Endothelial cell of umbilical vein (primary cell): Measurements from ENCODE around the gene PAPOLA. TPM values are rescaled to one million over a fixed set of nuclear protein-coding genes. Genes with fewer than 3 reads are reported as not detected.

Source experiments
- BruUV-seq: library from RNA; stranded (reverse); fragments of 400-500 nt; replicated peaks from 2 replicates; lab custom pipeline; 2021; lab: Mats Ljungman, UMichigan
- CTCF ChIA-PET: fragments of 300-600, 350-600 bp; sonication (Branson Sonifier 250); formaldehyde crosslinking; loops from one replicate; lab custom pipeline; 2021; ENCODE audit warnings: antibody characterized with exemption, inconsistent platforms; lab: Charles Lee
- POLR2A ChIA-PET: fragments of 300-600, 350-600 bp; sonication (Branson Sonifier 250); formaldehyde crosslinking; loops from one replicate; lab custom pipeline; 2021; ENCODE audit warnings: antibody characterized with exemption, inconsistent platforms; lab: Charles Lee
- DNase-seq: peaks from one replicate; pipeline ENCODE4 v3.0.0-alpha.2; 2011; ENCODE audit warnings: low read depth, low spot score
- FAIRE-seq: peaks from 2 replicates; lab custom pipeline; 2011; peaks lifted over from hg19 to GRCh38; lab: Jason Lieb, UNC
- H2AFZ ChIP-seq: 2 replicates; pipeline ENCODE4 v1.6.0; 2012; ENCODE audit warnings: low read depth, low read length, control low read depth, inconsistent platforms
- H3K27ac ChIP-seq: 2 replicates; pipeline ENCODE4 v1.5.1; 2011; ENCODE audit warnings: low read depth, mild to moderate bottlenecking, control low read depth, low read length, moderate library complexity; ENCODE audit not compliant: insufficient read depth
- H3K27me3 ChIP-seq, 2 experiments: 2 replicates each; pipeline versions ENCODE4 v1.6.0 to v1.6.1; 2011; ENCODE audit warnings: low read length in 2 of 2, mixed read lengths in 1 of 2; ENCODE audit not compliant: control insufficient read depth in 2 of 2, insufficient read depth in 2 of 2
- H3K36me3 ChIP-seq, 2 experiments: 2 replicates in 1 of 2; 3 replicates in 1 of 2; pipeline ENCODE4 v1.5.1; 2011; ENCODE audit warnings: low read length in 2 of 2, mild to moderate bottlenecking in 1 of 2, moderate library complexity in 1 of 2; ENCODE audit not compliant: control insufficient read depth in 2 of 2, insufficient read depth in 2 of 2; ENCODE audit errors: extremely low read depth in 1 of 2
- H3K4me1 ChIP-seq: 3 replicates; pipeline ENCODE4 v1.5.1; 2011; ENCODE audit warnings: mild to moderate bottlenecking, low read length; ENCODE audit not compliant: control insufficient read depth, insufficient read depth; ENCODE audit errors: extremely low read depth
- H3K4me2 ChIP-seq: 2 replicates; pipeline ENCODE4 v1.6.1; 2011; ENCODE audit warnings: low read length, control low read depth, mixed read lengths; ENCODE audit not compliant: insufficient read depth
- H3K4me3 ChIP-seq, 3 experiments: fragments of 200-600 bp in 1 of 3; sonication (generic), shearing (Covaris generic) in 1 of 3; replicated peaks in 1 of 3; 2 replicates each; pipeline ENCODE4 v1.5.1; 2011 to 2016; ENCODE audit warnings: control low read depth in 3 of 3, low read length in 3 of 3, mild to moderate bottlenecking in 2 of 3, inconsistent platforms in 1 of 3, low read depth in 1 of 3, moderate library complexity in 1 of 3; ENCODE audit not compliant: insufficient read depth in 1 of 3
- H3K79me2 ChIP-seq: 2 replicates; pipeline ENCODE4 v1.6.0; 2012; ENCODE audit warnings: low read length, inconsistent platforms; ENCODE audit not compliant: control insufficient read depth, insufficient read depth
- H3K9ac ChIP-seq: replicated peaks from 2 replicates; pipeline ENCODE3; 2011; ENCODE audit warnings: low read length, control low read depth; ENCODE audit not compliant: insufficient read depth; ENCODE audit errors: extremely low read depth
- H3K9me1 ChIP-seq: replicated peaks from 3 replicates; pipeline ENCODE4 v1.6.0; 2011; ENCODE audit warnings: mild to moderate bottlenecking, low read length; ENCODE audit not compliant: control insufficient read depth, insufficient read depth; ENCODE audit errors: extremely low read depth
- H3K9me3 ChIP-seq: replicated peaks from 2 replicates; pipeline ENCODE4 v1.5.1; 2012; ENCODE audit warnings: low read length, inconsistent platforms; ENCODE audit not compliant: control insufficient read depth, insufficient read depth
- H4K20me1 ChIP-seq: replicated peaks from 2 replicates; pipeline ENCODE3; 2011; ENCODE audit warnings: mild to moderate bottlenecking, low read length; ENCODE audit not compliant: control insufficient read depth, insufficient read depth; ENCODE audit errors: extremely low read depth
- CTCF ChIP-seq, 2 donors: IDR thresholded peaks; 1 replicate in 1 of 2; 2 replicates in 1 of 2; pipeline ENCODE4 v1.5.1; 2011; ENCODE audit warnings: low read length in 2 of 2, mild to moderate bottlenecking in 2 of 2, moderate library complexity in 2 of 2, control low read depth in 1 of 2, inconsistent platforms in 1 of 2, low read depth in 1 of 2; ENCODE audit not compliant: insufficient read depth in 1 of 2; ENCODE audit errors: extremely low read depth in 1 of 2
- FOS ChIP-seq: IDR thresholded peaks from 2 replicates; pipeline ENCODE4 v1.6.1; 2011; ENCODE audit warnings: mild to moderate bottlenecking, low read length, moderate library complexity, borderline replicate concordance; ENCODE audit not compliant: insufficient read depth
- JUN ChIP-seq: IDR thresholded peaks from 2 replicates; pipeline ENCODE4 v1.6.1; 2011; ENCODE audit warnings: borderline replicate concordance, low read depth; ENCODE audit not compliant: insufficient read length, insufficient read depth
- MAX ChIP-seq: IDR thresholded peaks from 2 replicates; pipeline ENCODE4 v1.6.1; 2011; ENCODE audit not compliant: insufficient read depth, insufficient read length
- MYC ChIP-seq: IDR thresholded peaks from one replicate; pipeline ENCODE4 v1.6.1; 2011; ENCODE audit warnings: mild to moderate bottlenecking, low read depth, low read length
- dilution Hi-C: fragments of 300-500 bp; cut with MboI; formaldehyde crosslinking; loops from one replicate; pipeline ENCODE4 v1.15.0; 2019; ENCODE audit warnings: low sequenced_read_pairs; ENCODE audit not compliant: extremely low pct_ligation_motif_present
- intact Hi-C: fragments of 100-400 bp; cut with micrococcal nuclease; formaldehyde crosslinking; loops from one replicate; pipeline ENCODE4 v1.10.0; 2022
- polyA plus RNA-seq, 4 experiments: library from polyadenylated mRNA; depleted of rRNA in 3 of 4; stranded (reverse) in 3 of 4; unstranded in 1 of 4; fragments of >200 nt; gene quantifications; 2 replicates each; pipeline versions ENCODE4 v1.2.1 to v1.2.3, GENCODE V29; 2011 to 2012; ENCODE audit warnings: missing spikeins in 1 of 4
- total RNA-seq: library from RNA; stranded (reverse); gene quantifications from 2 replicates; pipeline ENCODE4 v1.2.3, GENCODE V29; 2021

PAPOLA gene
- total and polyA plus RNA-seq, 2 donors (not counting 3 experiments of a cell fraction or from before 2014, with no cell fraction given) = 75.4 to 184 TPM

GRCh38 chr14:96567289-96567899, 65.2 kb downstream of the PAPOLA start:
- H3K36me3 ChIP-seq = peaks cover 5 to 11% of the 10 kb centered on the region in 2 experiments
- H3K9ac ChIP-seq = no peak overlapping the region
- H3K4me3 ChIP-seq = no peak overlapping the region
- no peak overlapping the region for H2AFZ ChIP-seq
- BruUV-seq = no TSS peak
- no peaks in the 10 kb centered on the region for H4K20me1 ChIP-seq
- H3K4me2 ChIP-seq = no peak overlapping the region
- H3K9me3 ChIP-seq = no peaks in the 10 kb centered on the region
- ChIA-PET POLR2A (no interaction called here), CTCF (interaction anchor here (0.8 to 8.3 kb wide), 14 partner anchors 8 to 286 kb away, joined by 3 to 122 read pairs (median 5); no protein-coding TSS in a partner anchor)
- DNase-seq (peak; percentile 46), FAIRE-seq (no peak)
- intact Hi-C loops (loop anchor here (1.0 to 5.0 kb wide), 3 partner anchors 174 to 465 kb away; partner anchors contain the start of gene VRK1), dilution Hi-C loops (no loop called here)
- no peak for TF ChIP-seq JUN
- TF ChIP-seq CTCF (IDR thresholded peaks at IDR 0.05; ENCODE audit: extremely low read depth in 1 of 2, insufficient read depth in 1 of 2, low read depth in 1 of 2, low read length in 2 of 2) = peak; percentile 38 to 40
- no peaks in the 10 kb centered on the region for H3K4me1 ChIP-seq
- no peaks in the 10 kb centered on the region for H3K79me2 ChIP-seq
- H3K27me3 ChIP-seq = no peaks in the 10 kb centered on the region
- H3K9me1 ChIP-seq = no peaks in the 10 kb centered on the region
- no peak overlapping the region for H3K27ac ChIP-seq

- FAIRE-seq (no peak), DNase-seq (no peak)
- no peak overlapping the region for H2AFZ ChIP-seq
- no peaks in the 10 kb centered on the region for H3K9me3 ChIP-seq
- dilution Hi-C loops (no loop called here), intact Hi-C loops (loop anchor here (5.0 kb wide), 2 partner anchors 229 to 466 kb away; partner anchors contain the start of gene VRK1)
- ChIA-PET CTCF (interaction anchor here (1.0 to 8.3 kb wide), 5 partner anchors 9 to 284 kb away, joined by 3 to 122 read pairs (median 5); no protein-coding TSS in a partner anchor), POLR2A (no interaction called here)
- no peak for TF ChIP-seq MYC
- TF ChIP-seq JUN = no peak
- TF ChIP-seq CTCF (IDR thresholded peaks at IDR 0.05; ENCODE audit: extremely low read depth in 1 of 2, insufficient read depth in 1 of 2, low read depth in 1 of 2, low read length in 2 of 2) = no peak
- TF ChIP-seq MAX = no peak
- TF ChIP-seq FOS = no peak
- peaks cover 5 to 13% of the 10 kb centered on the region in 2 experiments for H3K36me3 ChIP-seq
- no peak overlapping the region for H3K4me2 ChIP-seq
- no peak overlapping the region for H3K9ac ChIP-seq
- no peaks in the 10 kb centered on the region for H3K27me3 ChIP-seq
- no peaks in the 10 kb centered on the region for H3K9me1 ChIP-seq
- H4K20me1 ChIP-seq = no peaks in the 10 kb centered on the region
- H3K4me3 ChIP-seq = no peak overlapping the region
- H3K4me1 ChIP-seq = no peaks in the 10 kb centered on the region
- H3K27ac ChIP-seq = no peak overlapping the region
- H3K79me2 ChIP-seq = no peaks in the 10 kb centered on the region
- BruUV-seq = no TSS peak
Observed at GRCh38 chr14:96568621-96569020, 66.4 kb downstream of the PAPOLA start.
